GM12875 (cell line): ENCODE data around the gene OR10Z1.

Source experiments
- H3K4me3 ChIP-seq: one replicate; pipeline ENCODE4 v1.5.1; 2011; ENCODE audit warnings: low read depth, low read length, control low read depth
- TF ChIP-seq, protein P1 (sequence below): IDR thresholded peaks from 2 replicates; pipeline ENCODE4 v1.5.1; 2011; ENCODE audit warnings: low read depth, mild to moderate bottlenecking, control low read depth, inconsistent platforms, low read length, moderate library complexity, borderline replicate concordance; ENCODE audit not compliant: insufficient read depth

The OR10Z1 gene, protein sequence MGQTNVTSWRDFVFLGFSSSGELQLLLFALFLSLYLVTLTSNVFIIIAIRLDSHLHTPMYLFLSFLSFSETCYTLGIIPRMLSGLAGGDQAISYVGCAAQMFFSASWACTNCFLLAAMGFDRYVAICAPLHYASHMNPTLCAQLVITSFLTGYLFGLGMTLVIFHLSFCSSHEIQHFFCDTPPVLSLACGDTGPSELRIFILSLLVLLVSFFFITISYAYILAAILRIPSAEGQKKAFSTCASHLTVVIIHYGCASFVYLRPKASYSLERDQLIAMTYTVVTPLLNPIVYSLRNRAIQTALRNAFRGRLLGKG

DNA sequence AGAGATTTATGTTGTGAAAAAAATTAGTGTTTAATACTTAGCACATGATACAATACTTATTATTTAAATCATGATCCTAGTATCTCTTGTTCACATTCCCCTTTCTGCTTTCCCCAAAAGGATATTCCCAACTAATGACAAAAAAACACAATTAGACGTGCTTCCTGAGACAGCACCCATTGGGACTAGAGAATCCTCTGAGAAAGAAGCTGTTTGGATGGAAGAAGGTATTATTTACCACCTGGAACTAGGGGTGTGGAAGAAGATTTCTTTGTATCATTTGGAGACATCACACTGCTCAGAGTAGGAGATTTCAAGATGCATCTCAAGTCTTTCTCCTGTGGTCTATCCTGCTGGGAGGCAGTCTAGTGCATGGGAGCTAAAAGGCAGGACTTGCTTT is at the start of gene OR10Z1:
Gene OR10Z1 (plus strand): TSS at position 301 of the 400 bp plus-strand sequence. CDS start 1,171 bp downstream, outside the sequence.
- no peak within 1 kb of the TSS for H3K4me3 ChIP-seq
- TF ChIP-seq, protein P1, sequence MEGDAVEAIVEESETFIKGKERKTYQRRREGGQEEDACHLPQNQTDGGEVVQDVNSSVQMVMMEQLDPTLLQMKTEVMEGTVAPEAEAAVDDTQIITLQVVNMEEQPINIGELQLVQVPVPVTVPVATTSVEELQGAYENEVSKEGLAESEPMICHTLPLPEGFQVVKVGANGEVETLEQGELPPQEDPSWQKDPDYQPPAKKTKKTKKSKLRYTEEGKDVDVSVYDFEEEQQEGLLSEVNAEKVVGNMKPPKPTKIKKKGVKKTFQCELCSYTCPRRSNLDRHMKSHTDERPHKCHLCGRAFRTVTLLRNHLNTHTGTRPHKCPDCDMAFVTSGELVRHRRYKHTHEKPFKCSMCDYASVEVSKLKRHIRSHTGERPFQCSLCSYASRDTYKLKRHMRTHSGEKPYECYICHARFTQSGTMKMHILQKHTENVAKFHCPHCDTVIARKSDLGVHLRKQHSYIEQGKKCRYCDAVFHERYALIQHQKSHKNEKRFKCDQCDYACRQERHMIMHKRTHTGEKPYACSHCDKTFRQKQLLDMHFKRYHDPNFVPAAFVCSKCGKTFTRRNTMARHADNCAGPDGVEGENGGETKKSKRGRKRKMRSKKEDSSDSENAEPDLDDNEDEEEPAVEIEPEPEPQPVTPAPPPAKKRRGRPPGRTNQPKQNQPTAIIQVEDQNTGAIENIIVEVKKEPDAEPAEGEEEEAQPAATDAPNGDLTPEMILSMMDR, result no peak

DNA sequence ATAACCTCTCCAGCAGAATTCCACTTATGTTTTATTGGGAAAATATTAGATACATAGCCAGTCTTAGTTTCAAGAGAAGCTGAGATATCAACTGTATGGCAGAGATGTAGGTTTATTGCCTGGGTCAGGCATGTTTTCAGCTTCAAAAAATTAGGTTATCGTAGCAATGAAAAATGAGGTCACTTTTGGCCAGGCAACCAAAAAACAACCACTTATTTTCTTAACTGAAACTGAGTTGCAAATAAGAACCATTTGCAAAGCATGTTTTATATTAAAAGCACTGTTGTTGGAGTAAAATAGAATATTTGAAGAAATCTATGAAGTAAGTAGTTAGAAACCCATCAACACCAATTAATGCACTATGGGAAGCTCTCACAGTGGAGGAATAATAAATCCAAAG is 45.4 kb upstream of the OR10Z1 start:
- TF ChIP-seq, protein P1, result no peak
- no peak overlapping the region for H3K4me3 ChIP-seq

DNA sequence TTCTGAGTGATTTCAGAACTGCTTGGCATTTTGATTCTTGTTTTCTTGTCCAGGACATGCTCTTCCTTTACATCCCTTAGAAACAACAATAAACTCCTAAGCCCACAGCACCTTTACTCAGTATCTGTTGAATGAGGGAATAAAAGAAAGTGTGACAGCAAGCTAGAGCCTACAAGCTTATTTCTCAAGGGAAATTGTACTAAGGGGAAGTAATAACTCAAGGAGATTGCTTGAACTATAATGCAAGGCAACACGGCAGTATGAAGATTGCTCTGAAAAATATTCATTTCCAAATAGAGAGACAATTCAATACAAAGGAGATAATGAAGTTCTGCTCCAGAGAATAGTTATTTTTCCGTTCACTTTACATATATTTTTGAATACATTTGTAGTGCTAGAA is 41.2 kb upstream of the OR10Z1 start:
- H3K4me3 ChIP-seq, result no peak overlapping the region
- TF ChIP-seq, protein P1, result no peak

DNA sequence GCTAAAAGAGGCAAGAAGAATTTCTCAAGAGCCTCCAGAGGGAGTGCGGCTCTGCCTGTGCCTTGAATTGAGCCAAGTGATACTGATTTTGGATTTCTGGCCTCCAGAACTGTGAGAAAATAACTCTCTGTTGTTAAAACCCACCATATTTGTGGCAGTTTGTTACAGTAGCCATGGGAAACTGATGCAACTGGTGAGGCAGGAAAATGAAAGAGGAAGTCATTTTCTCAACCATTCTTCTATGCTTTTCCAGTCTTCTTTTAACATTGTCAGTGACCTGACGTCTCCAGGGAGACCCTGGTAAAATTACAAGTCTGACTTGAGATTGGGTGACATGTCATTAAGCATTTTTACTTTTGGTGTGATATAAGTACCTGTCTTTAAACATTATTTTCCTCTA is 40.5 kb upstream of the OR10Z1 start:
- no peak overlapping the region for H3K4me3 ChIP-seq
- TF ChIP-seq, protein P1, result no peak

DNA sequence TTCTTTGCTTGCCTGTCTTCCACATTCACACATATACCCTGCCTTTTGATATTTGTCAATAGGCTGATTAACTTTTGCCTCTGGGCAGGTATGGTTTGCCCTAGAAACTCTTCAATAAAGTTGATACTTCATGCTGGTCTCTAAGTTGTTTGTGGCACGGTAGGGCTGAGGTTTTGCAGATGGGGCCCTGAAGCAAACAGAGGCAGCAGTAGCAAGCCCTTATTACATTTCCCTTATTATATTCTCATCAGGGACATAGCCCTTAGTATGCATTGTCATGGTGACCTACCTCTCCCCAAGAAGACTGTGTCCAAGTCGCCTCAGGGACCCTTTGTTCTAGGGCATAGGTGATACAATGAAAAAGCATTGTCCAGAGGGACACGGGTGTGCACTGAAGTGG is 34.6 kb upstream of the OR10Z1 start, which contains the start of gene OR6P1:
Gene OR6P1 (minus strand): TSS at position 101 of the 400 bp plus-strand sequence. CDS start 6,976 bp downstream, outside the sequence.
- no peak within 1 kb of the TSS for H3K4me3 ChIP-seq
- TF ChIP-seq, protein P1, result no peak

DNA sequence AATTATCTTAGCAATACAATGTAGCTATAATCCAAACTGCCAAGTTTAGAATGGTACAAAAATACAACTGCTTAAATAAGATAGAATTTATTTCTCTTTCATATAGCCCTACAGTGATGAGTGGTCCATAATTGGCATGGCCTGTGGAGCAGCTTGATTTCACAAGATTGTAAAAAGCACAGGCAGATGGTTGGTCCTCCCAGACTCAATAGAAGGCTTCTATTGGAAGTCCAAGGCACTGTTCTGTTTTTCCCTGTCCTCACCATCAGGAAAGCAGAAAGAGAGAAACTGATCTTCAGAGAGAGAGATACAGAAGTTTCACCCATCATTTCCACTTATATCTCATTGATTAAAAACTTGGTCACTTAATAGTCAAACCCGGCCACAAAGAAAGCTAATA is 32.8 kb upstream of the OR10Z1 start:
- TF ChIP-seq, protein P1, result no peak
- no peak overlapping the region for H3K4me3 ChIP-seq

DNA sequence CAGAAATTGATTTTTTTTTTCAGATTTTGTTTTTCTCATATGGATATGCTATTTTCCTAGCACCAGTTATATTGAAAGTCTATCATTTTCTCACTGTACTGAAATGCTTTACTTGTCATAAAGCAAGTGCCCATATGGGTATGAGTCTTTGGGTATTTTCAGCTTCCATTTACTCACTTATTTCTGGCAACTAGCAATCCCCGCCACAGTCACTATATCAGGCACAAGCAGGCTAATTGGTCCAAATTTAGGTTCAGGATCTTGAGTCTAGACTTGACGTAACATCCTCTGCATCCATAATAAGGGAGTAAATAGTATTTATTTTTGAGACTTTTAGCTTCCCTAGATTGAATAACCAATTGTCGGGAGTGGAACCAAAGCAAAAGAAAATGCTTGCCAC is 27.5 kb upstream of the OR10Z1 start:
- TF ChIP-seq, protein P1, result no peak
- no peak overlapping the region for H3K4me3 ChIP-seq
